ENCODE measurements around the gene MAN1C1. TPM values are rescaled to one million over a fixed set of nuclear protein-coding genes. Genes with fewer than 3 reads are reported as not detected.

MAN1C1 gene
- polyA plus RNA-seq, 1 of the 3 experiments (the other 2 are of a cell fraction): 0.20 TPM

DNA sequence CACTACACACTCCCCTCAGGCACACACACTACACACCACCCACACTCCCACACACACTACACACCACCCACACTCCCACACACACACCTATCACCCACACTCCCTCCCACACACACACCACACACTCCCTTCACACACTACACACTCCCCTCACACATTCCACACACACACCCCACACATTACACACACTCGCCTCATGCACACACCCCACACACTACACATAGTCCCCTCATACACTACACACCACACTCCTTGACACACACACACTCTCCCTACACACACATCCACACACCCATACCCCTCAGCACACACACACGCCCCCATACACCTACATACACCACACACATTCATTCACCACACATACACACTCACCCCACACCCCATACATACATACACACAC, 152.4 kb downstream of the MAN1C1 start:
- Histone ChIP-seq H2AFZ (ENCODE audit: low read depth) (no peak overlapping the region), H3K4me2 (no peak overlapping the region)
- CTCF ChIA-PET: interaction anchor here (1.0 to 2.0 kb wide), 2 partner anchors 150 to 160 kb away, joined by 3 to 6 read pairs; no protein-coding TSS in a partner anchor

DNA sequence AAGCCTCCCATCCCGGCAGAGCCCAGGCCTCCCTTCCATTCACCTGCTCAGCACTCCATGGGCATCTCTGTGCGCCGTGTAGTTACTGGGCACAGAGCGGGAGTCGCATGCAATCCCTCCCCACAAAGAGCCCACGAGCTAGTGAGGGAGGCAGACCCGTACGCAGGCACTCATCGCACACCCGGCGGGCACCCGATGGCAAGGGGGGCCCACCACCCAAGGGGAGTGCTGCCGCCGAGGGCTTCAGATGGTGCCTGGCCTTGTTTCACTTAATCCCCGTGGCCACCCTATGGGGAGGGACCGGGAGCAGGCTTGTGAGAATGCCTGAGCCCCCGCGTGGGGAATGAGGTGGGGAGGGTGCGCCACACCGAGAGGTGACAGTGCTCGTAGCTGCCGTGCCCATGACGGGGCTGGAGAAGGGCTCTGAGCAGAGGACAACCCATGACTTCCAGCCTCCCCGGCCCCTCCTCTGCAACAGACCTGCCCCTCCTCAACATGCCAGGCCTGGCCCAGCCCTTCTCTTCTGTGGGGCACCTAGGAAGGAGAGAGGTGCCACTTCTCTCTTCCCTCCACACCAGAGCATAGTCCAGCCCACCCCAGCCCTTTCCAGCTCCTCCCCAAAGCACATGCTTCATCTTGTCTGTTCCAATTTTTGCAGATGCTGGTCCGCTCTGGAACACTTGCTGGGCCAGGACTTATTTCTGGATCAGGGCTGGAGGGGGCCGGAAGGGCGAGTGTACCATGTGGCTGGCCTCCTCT, 153.2 kb downstream of the MAN1C1 start:
- WGBS (ENCODE audit: low lambda C conversion rate): 86% methylated on average over 19 of the region's 27 CpGs
- Histone ChIP-seq H3K4me3 (ENCODE audit: low read depth in 2 of 2, low read length in 1 of 2) (no peak overlapping the region), H3K4me2 (no peak overlapping the region), H3K9me3 (no peaks in the 10 kb centered on the region), H3K9me2 (no peaks in the 10 kb centered on the region), H3K9ac (no peak overlapping the region), H3K4me1 (ENCODE audit: control insufficient read depth in 1 of 2, insufficient read depth in 2 of 2, low read depth in 1 of 2, low read length in 1 of 2) (peaks cover 0 to 83% of the 10 kb centered on the region in 2 experiments; a peak in 1 of 4 replicates), H3F3A (replicated peaks; ENCODE audit: insufficient read depth) (no peaks in the 10 kb centered on the region), H4K20me1 (ENCODE audit: insufficient read depth) (no peaks in the 10 kb centered on the region), H3K27ac (ENCODE audit: low read depth in 2 of 2, low read length in 1 of 2) (peak overlapping the region in 1 of 2 experiments; percentile 87; a peak in 2 of 4 replicates), H3K27me3 (ENCODE audit: insufficient read depth) (no peaks in the 10 kb centered on the region), H3K79me2 (ENCODE audit: insufficient read depth) (no peaks in the 10 kb centered on the region), H3K36me3 (replicated peaks in 1 of 2; ENCODE audit: control insufficient read depth in 1 of 2, insufficient read depth in 2 of 2, low read length in 1 of 2) (no peaks in the 10 kb centered on the region), H2AFZ (ENCODE audit: low read depth) (no peak overlapping the region)
- DNase-seq: no peak
- CTCF ChIA-PET: interaction anchor here (1.0 to 2.0 kb wide), 3 partner anchors 33 to 161 kb away, joined by 3 to 6 read pairs (median 3); no protein-coding TSS in a partner anchor
- POLR2A ChIA-PET: no interaction called here
- TF ChIP-seq, protein P1, sequence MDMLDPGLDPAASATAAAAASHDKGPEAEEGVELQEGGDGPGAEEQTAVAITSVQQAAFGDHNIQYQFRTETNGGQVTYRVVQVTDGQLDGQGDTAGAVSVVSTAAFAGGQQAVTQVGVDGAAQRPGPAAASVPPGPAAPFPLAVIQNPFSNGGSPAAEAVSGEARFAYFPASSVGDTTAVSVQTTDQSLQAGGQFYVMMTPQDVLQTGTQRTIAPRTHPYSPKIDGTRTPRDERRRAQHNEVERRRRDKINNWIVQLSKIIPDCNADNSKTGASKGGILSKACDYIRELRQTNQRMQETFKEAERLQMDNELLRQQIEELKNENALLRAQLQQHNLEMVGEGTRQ (IDR thresholded peaks at IDR 0.05; ENCODE audit: borderline replicate concordance, low read depth, low read length): no peak
- TF ChIP-seq FOXJ3 (CRISPR knock-in tag; IDR thresholded peaks at IDR 0.05) (no peak), FOSL2 (IDR thresholded peaks at IDR 0.05; ENCODE audit: borderline replicate concordance, low read depth) (no peak), NFIC (IDR thresholded peaks at IDR 0.05; ENCODE audit: borderline replicate concordance) (no peak), YY1 (IDR thresholded peaks at IDR 0.05; ENCODE audit: low read depth) (no peak), RCOR1 (IDR thresholded peaks at IDR 0.05; ENCODE audit: low read length) (no peak), FOXM1 (IDR thresholded peaks at IDR 0.05; ENCODE audit: low read depth) (no peak), ELF1 (IDR thresholded peaks at IDR 0.05) (no peak), SMC3 (IDR thresholded peaks at IDR 0.05; ENCODE audit: low read depth, low read length) (no peak), JUND (IDR thresholded peaks at IDR 0.05) (no peak), TEAD4 (IDR thresholded peaks at IDR 0.05; ENCODE audit: borderline replicate concordance, insufficient read depth) (no peak)
- TF ChIP-seq, protein P2, sequence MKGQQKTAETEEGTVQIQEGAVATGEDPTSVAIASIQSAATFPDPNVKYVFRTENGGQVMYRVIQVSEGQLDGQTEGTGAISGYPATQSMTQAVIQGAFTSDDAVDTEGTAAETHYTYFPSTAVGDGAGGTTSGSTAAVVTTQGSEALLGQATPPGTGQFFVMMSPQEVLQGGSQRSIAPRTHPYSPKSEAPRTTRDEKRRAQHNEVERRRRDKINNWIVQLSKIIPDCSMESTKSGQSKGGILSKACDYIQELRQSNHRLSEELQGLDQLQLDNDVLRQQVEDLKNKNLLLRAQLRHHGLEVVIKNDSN (IDR thresholded peaks at IDR 0.05; ENCODE audit: borderline replicate concordance, low read depth): no peak
- TF ChIP-seq, protein P3, sequence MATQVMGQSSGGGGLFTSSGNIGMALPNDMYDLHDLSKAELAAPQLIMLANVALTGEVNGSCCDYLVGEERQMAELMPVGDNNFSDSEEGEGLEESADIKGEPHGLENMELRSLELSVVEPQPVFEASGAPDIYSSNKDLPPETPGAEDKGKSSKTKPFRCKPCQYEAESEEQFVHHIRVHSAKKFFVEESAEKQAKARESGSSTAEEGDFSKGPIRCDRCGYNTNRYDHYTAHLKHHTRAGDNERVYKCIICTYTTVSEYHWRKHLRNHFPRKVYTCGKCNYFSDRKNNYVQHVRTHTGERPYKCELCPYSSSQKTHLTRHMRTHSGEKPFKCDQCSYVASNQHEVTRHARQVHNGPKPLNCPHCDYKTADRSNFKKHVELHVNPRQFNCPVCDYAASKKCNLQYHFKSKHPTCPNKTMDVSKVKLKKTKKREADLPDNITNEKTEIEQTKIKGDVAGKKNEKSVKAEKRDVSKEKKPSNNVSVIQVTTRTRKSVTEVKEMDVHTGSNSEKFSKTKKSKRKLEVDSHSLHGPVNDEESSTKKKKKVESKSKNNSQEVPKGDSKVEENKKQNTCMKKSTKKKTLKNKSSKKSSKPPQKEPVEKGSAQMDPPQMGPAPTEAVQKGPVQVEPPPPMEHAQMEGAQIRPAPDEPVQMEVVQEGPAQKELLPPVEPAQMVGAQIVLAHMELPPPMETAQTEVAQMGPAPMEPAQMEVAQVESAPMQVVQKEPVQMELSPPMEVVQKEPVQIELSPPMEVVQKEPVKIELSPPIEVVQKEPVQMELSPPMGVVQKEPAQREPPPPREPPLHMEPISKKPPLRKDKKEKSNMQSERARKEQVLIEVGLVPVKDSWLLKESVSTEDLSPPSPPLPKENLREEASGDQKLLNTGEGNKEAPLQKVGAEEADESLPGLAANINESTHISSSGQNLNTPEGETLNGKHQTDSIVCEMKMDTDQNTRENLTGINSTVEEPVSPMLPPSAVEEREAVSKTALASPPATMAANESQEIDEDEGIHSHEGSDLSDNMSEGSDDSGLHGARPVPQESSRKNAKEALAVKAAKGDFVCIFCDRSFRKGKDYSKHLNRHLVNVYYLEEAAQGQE (IDR thresholded peaks at IDR 0.05; ENCODE audit: low read depth, low read length): no peak
- TF ChIP-seq, protein P4, sequence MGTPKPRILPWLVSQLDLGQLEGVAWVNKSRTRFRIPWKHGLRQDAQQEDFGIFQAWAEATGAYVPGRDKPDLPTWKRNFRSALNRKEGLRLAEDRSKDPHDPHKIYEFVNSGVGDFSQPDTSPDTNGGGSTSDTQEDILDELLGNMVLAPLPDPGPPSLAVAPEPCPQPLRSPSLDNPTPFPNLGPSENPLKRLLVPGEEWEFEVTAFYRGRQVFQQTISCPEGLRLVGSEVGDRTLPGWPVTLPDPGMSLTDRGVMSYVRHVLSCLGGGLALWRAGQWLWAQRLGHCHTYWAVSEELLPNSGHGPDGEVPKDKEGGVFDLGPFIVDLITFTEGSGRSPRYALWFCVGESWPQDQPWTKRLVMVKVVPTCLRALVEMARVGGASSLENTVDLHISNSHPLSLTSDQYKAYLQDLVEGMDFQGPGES (IDR thresholded peaks at IDR 0.05; ENCODE audit: low read depth, low read length): no peak
- TF ChIP-seq, protein P5, sequence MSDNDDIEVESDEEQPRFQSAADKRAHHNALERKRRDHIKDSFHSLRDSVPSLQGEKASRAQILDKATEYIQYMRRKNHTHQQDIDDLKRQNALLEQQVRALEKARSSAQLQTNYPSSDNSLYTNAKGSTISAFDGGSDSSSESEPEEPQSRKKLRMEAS (IDR thresholded peaks at IDR 0.05; ENCODE audit: low read depth): no peak

More for the DNA sequence above, 152.4 kb downstream of the MAN1C1 start:
- no peaks in the 10 kb centered on the region for H3K9me3 ChIP-seq
- no peaks in the 10 kb centered on the region for H4K20me1 ChIP-seq (ENCODE audit: insufficient read depth)
- H3F3A ChIP-seq (replicated peaks; ENCODE audit: insufficient read depth): no peaks in the 10 kb centered on the region
- H3K9ac ChIP-seq: no peak overlapping the region
- no peak overlapping the region for H3K27ac ChIP-seq (ENCODE audit: low read depth in 2 of 2, low read length in 1 of 2)
- no peaks in the 10 kb centered on the region for H3K27me3 ChIP-seq (ENCODE audit: insufficient read depth)
- H3K4me3 ChIP-seq (ENCODE audit: low read depth in 2 of 2, low read length in 1 of 2): no peak overlapping the region
- no peaks in the 10 kb centered on the region for H3K9me2 ChIP-seq
- TF ChIP-seq RFX5 (IDR thresholded peaks at IDR 0.05; ENCODE audit: low read length): no peak
- TF ChIP-seq, protein P5 (IDR thresholded peaks at IDR 0.05; ENCODE audit: low read depth): no peak
- no peak for TF ChIP-seq ELF1 (IDR thresholded peaks at IDR 0.05)
- no peak for TF ChIP-seq NFIC (IDR thresholded peaks at IDR 0.05; ENCODE audit: borderline replicate concordance)
- TF ChIP-seq TAF1 (IDR thresholded peaks at IDR 0.05; ENCODE audit: borderline replicate concordance, low read depth, low read length): no peak
- TF ChIP-seq FOSL2 (IDR thresholded peaks at IDR 0.05; ENCODE audit: borderline replicate concordance, low read depth): no peak
- no peaks in the 10 kb centered on the region for H3K79me2 ChIP-seq (ENCODE audit: insufficient read depth)
- H3K4me1 ChIP-seq (ENCODE audit: control insufficient read depth in 1 of 2, insufficient read depth in 2 of 2, low read depth in 1 of 2, low read length in 1 of 2): peaks cover 0 to 75% of the 10 kb centered on the region in 2 experiments; a peak in 1 of 4 replicates
- DNase-seq: no peak
- H3K36me3 ChIP-seq (replicated peaks in 1 of 2; ENCODE audit: control insufficient read depth in 1 of 2, insufficient read depth in 2 of 2, low read length in 1 of 2): no peaks in the 10 kb centered on the region
- WGBS (ENCODE audit: low lambda C conversion rate): 71% methylated on average over 2 of the region's 2 CpGs
- POLR2A ChIA-PET: no interaction called here
